ENCODE measurements around the gene FAM228B. TPM values are rescaled to one million over a fixed set of nuclear protein-coding genes. Genes with fewer than 3 reads are reported as not detected.

The FAM228B gene
- total RNA-seq, 1 donor from 2014 or later, result 18.9 TPM

GRCh38 chr2:24210723-24211122 is 87.5 kb downstream of the FAM228B start:
- no peak for TF ChIP-seq CTCF (IDR thresholded peaks at IDR 0.05; ENCODE audit: partially characterized antibody, unreplicated experiment)
- peaks cover 4% of the 10 kb centered on the region for H3K36me3 Mint-ChIP-seq (ENCODE audit: unreplicated experiment)
- no peak for DNase-seq
- peaks cover 5% of the 10 kb centered on the region for H3K27me3 Mint-ChIP-seq (ENCODE audit: unreplicated experiment)
- no peak overlapping the region for H3K27ac Mint-ChIP-seq (ENCODE audit: unreplicated experiment)
- H3K9me3 Mint-ChIP-seq (ENCODE audit: unreplicated experiment), result peaks cover 4% of the 10 kb centered on the region
- no peak overlapping the region for H3K4me3 Mint-ChIP-seq (ENCODE audit: unreplicated experiment)
- H3K4me1 Mint-ChIP-seq (ENCODE audit: low read depth, unreplicated experiment), result peaks cover 5% of the 10 kb centered on the region

GRCh38 chr2:24211408-24211807 is 88.1 kb downstream of the FAM228B start:
- DNase-seq, result no peak
- Mint-ChIP-seq H3K27me3 (ENCODE audit: unreplicated experiment) (peaks cover 5% of the 10 kb centered on the region), H3K4me3 (ENCODE audit: unreplicated experiment) (no peak overlapping the region), H3K4me1 (ENCODE audit: low read depth, unreplicated experiment) (peaks cover 2% of the 10 kb centered on the region), H3K27ac (ENCODE audit: unreplicated experiment) (no peak overlapping the region), H3K36me3 (ENCODE audit: unreplicated experiment) (peaks cover 4% of the 10 kb centered on the region), H3K9me3 (ENCODE audit: unreplicated experiment) (peaks cover 2% of the 10 kb centered on the region)
- TF ChIP-seq CTCF (IDR thresholded peaks at IDR 0.05; ENCODE audit: partially characterized antibody, unreplicated experiment), result no peak

- H3K27ac Mint-ChIP-seq (ENCODE audit: unreplicated experiment), result no peak overlapping the region
- no peak for TF ChIP-seq CTCF (IDR thresholded peaks at IDR 0.05; ENCODE audit: partially characterized antibody, unreplicated experiment)
- H3K27me3 Mint-ChIP-seq (ENCODE audit: unreplicated experiment), result peaks cover 3% of the 10 kb centered on the region
- H3K4me3 Mint-ChIP-seq (ENCODE audit: unreplicated experiment), result no peak overlapping the region
- DNase-seq, result no peak
- peaks cover 4% of the 10 kb centered on the region for H3K36me3 Mint-ChIP-seq (ENCODE audit: unreplicated experiment)
- H3K9me3 Mint-ChIP-seq (ENCODE audit: unreplicated experiment), result no peaks in the 10 kb centered on the region
- H3K4me1 Mint-ChIP-seq (ENCODE audit: low read depth, unreplicated experiment), result peaks cover 6% of the 10 kb centered on the region
Measured at GRCh38 chr2:24214880-24215279, 91.6 kb downstream of the FAM228B start.

Other genes with a start within 250 kb of the FAM228B start
- 108 TPM for gene ATAD2B, start 196.3 kb upstream of the FAM228B start, total RNA-seq (ENCODE audit: unreplicated experiment)
- gene UBXN2A, start 183.0 kb upstream of the FAM228B start, total RNA-seq (ENCODE audit: unreplicated experiment), result 20.0 TPM
- 0.29 TPM for gene MFSD2B, start 113.4 kb upstream of the FAM228B start, total RNA-seq (ENCODE audit: unreplicated experiment)
- 22.3 TPM for gene WDCP, start 76.1 kb upstream of the FAM228B start, total RNA-seq (ENCODE audit: unreplicated experiment)
- gene FKBP1B, start 73.7 kb upstream of the FAM228B start, total RNA-seq (ENCODE audit: unreplicated experiment), result 38.1 TPM
- 76.5 TPM for gene SF3B6, start 47.1 kb upstream of the FAM228B start, total RNA-seq (ENCODE audit: unreplicated experiment)
- 38.0 TPM for gene TP53I3, start 38.6 kb upstream of the FAM228B start, total RNA-seq (ENCODE audit: unreplicated experiment)
- gene PFN4, start 135 bp upstream of the FAM228B start, total RNA-seq (ENCODE audit: unreplicated experiment), result not detected
- 0.69 TPM for gene FAM228A, start 51.6 kb downstream of the FAM228B start, total RNA-seq (ENCODE audit: unreplicated experiment)
- gene ITSN2, start 237.1 kb downstream of the FAM228B start, total RNA-seq (ENCODE audit: unreplicated experiment), result 6.4 TPM